Neural cell (in vitro differentiated cells): ENCODE measurements around the gene HACD2. TPM values are rescaled to one million over a fixed set of nuclear protein-coding genes. Genes with fewer than 3 reads are reported as not detected.

Experiments used
- H2AFZ ChIP-seq: fragments of 200-600, 300-800 bp; sonication (generic), shearing (Covaris generic); 2 replicates; pipeline ENCODE4 v1.6.0; 2014; ENCODE audit warnings: low read depth, mild to moderate bottlenecking, antibody characterized with exemption, low read length, moderate library complexity
- H3F3A ChIP-seq: fragments of 200-600 bp; shearing (Covaris generic); 2 replicates; pipeline ENCODE4 v1.6.1; 2016; ENCODE audit warnings: mild to moderate bottlenecking, moderate library complexity, mixed read lengths, antibody characterized with exemption, low read length; ENCODE audit not compliant: insufficient read depth, poor library complexity, severe bottlenecking
- H3K27ac ChIP-seq: fragments of 200-600, 300-800 bp; sonication (generic), shearing (Covaris generic); 2 replicates; pipeline ENCODE4 v1.5.1; 2014; ENCODE audit warnings: mild to moderate bottlenecking, low read length, moderate library complexity
- H3K27me3 ChIP-seq: fragments of 300-800, 200-600 bp; sonication (generic), shearing (Covaris generic); 2 replicates; pipeline ENCODE4 v1.6.0; 2014; ENCODE audit warnings: mild to moderate bottlenecking, low read depth, low read length, moderate library complexity; ENCODE audit not compliant: insufficient read depth
- H3K36me3 ChIP-seq: fragments of 300-800, 200-600 bp; sonication (generic), shearing (Covaris generic); 2 replicates; pipeline ENCODE4 v1.5.1; 2014; ENCODE audit warnings: mild to moderate bottlenecking, antibody characterized with exemption, low read length, moderate library complexity; ENCODE audit not compliant: insufficient read depth
- H3K4me2 ChIP-seq: fragments of 300-800, 200-600 bp; sonication (generic), shearing (Covaris generic); 2 replicates; pipeline ENCODE4 v1.6.0; 2014; ENCODE audit warnings: mild to moderate bottlenecking, low read length
- H3K4me3 ChIP-seq: fragments of 300-800, 200-600 bp; sonication (generic), shearing (Covaris generic); 2 replicates; pipeline ENCODE4 v1.5.1; 2014; ENCODE audit warnings: mild to moderate bottlenecking, low read length, moderate library complexity
- H3K79me2 ChIP-seq: fragments of 200-600 bp; shearing (Covaris generic); replicated peaks from 2 replicates; pipeline ENCODE4 v1.6.0; 2014; ENCODE audit warnings: mild to moderate bottlenecking, low read length, moderate library complexity; ENCODE audit not compliant: insufficient read depth
- H3K9ac ChIP-seq: fragments of 300-800, 200-600 bp; sonication (generic), shearing (Covaris generic); 2 replicates; pipeline ENCODE4 v1.6.1; 2016; ENCODE audit warnings: mild to moderate bottlenecking, low read length, mixed read lengths
- H3K9me2 ChIP-seq: fragments of 200-600 bp; shearing (Covaris generic); 2 replicates; pipeline ENCODE4 v1.6.1; 2016; ENCODE audit warnings: mild to moderate bottlenecking, low read length, mixed read lengths; ENCODE audit not compliant: insufficient read depth
- H3K9me3 ChIP-seq: fragments of 200-600, 300-800 bp; sonication (generic), shearing (Covaris generic); 2 replicates; pipeline ENCODE4 v1.6.1; 2016; ENCODE audit warnings: mild to moderate bottlenecking, mixed run types, low read length, moderate library complexity, mixed read lengths
- H4K20me1 ChIP-seq: fragments of 200-600 bp; shearing (Covaris generic); 2 replicates; pipeline ENCODE4 v1.6.1; 2016; ENCODE audit warnings: mild to moderate bottlenecking, mixed run types; ENCODE audit not compliant: insufficient read depth
- EP300 ChIP-seq: fragments of 450-650 bp; conservative IDR thresholded peaks from 2 replicates; pipeline ENCODE4 v1.6.1; 2014; ENCODE audit warnings: antibody characterized with exemption, mild to moderate bottlenecking, moderate library complexity; ENCODE audit not compliant: poor library complexity, severe bottlenecking
- EZH2 ChIP-seq: fragments of 200-600, 300-800 bp; shearing (Covaris generic), sonication (generic); IDR thresholded peaks from 2 replicates; pipeline ENCODE4 v1.6.1; 2014; ENCODE audit warnings: antibody characterized with exemption, low read length, borderline replicate concordance, mild to moderate bottlenecking; ENCODE audit not compliant: insufficient read depth, poor library complexity, severe bottlenecking
- MXI1 ChIP-seq: fragments of 450-650 bp; conservative IDR thresholded peaks from 2 replicates; pipeline ENCODE4 v1.6.1; 2014; ENCODE audit warnings: antibody characterized with exemption, mild to moderate bottlenecking; ENCODE audit not compliant: poor library complexity, severe bottlenecking
- POLR2AphosphoS5 ChIP-seq: IDR thresholded peaks from 2 replicates; pipeline ENCODE4 v1.6.1; 2012
- RAD21 ChIP-seq: fragments of 450-650 bp; conservative IDR thresholded peaks from 2 replicates; pipeline ENCODE4 v1.6.1; 2014; ENCODE audit warnings: antibody characterized with exemption, mild to moderate bottlenecking, moderate library complexity
- SMC3 ChIP-seq: fragments of 450-650 bp; conservative IDR thresholded peaks from 2 replicates; pipeline ENCODE4 v1.6.1; 2014; ENCODE audit warnings: antibody characterized with exemption, mild to moderate bottlenecking, moderate library complexity; ENCODE audit not compliant: poor library complexity
- TAF1 ChIP-seq: IDR thresholded peaks from 2 replicates; pipeline ENCODE4 v1.6.1; 2012; ENCODE audit warnings: low read depth
- polyA plus RNA-seq: library from polyadenylated mRNA; depleted of rRNA; stranded (reverse); fragments of >200 nt; gene quantifications from 2 replicates; pipeline ENCODE4 v1.2.3, GENCODE V29; 2014
- TF ChIP-seq, protein P1 (sequence below): fragments of 450-650 bp; IDR thresholded peaks from 2 replicates; pipeline ENCODE4 v1.5.1; 2014; ENCODE audit warnings: antibody characterized with exemption, mild to moderate bottlenecking, moderate library complexity; ENCODE audit not compliant: poor library complexity, severe bottlenecking
- TF ChIP-seq, protein P2 (sequence below): IDR thresholded peaks from 2 replicates; pipeline ENCODE4 v1.6.1; 2012; ENCODE audit warnings: borderline replicate concordance

The HACD2 gene
- polyA plus RNA-seq, 1 donor from 2014 or later = 28.0 TPM

DNA sequence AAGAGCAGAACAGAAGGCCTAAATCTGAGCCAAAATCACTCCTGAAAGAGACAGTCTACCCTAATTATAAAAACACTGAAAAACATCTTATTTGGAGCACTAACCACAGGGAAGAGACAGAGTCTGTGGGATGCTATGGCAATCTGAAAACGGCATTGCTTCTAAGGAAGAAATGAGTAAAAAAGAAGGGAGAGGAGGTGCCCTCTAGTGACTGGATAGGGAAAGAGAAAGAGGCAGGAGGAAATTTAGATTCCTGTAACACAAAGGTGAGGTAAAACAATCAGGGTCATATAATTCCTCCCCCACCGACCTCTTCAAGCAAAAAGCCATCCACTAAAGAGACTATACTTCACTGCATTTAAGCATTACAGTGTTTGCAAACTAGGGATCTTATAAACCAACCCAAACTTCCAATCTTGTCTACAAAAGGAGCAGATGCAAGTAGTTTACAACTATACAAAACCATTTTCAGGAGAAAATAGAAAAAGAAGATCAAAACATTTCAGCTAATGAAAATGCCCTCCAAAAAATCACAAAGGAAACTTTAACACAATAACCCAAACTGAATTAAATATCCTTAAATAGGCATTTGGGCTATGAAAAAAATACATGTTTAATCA is 32.6 kb downstream of the HACD2 start:
- H3K9me3 ChIP-seq = no peaks in the 10 kb centered on the region
- no peak overlapping the region for H3K4me3 ChIP-seq
- H3K79me2 ChIP-seq = no peaks in the 10 kb centered on the region
- no peaks in the 10 kb centered on the region for H3K9me2 ChIP-seq
- no peak overlapping the region for H3K27ac ChIP-seq
- H2AFZ ChIP-seq = no peak overlapping the region
- H3K9ac ChIP-seq = no peak overlapping the region
- H3K4me2 ChIP-seq = no peak overlapping the region
- no peaks in the 10 kb centered on the region for H3K27me3 ChIP-seq
- TF ChIP-seq POLR2AphosphoS5 (no peak), SMC3 (peak; percentile 59), RAD21 (peak; percentile 55)
- TF ChIP-seq, protein P1, sequence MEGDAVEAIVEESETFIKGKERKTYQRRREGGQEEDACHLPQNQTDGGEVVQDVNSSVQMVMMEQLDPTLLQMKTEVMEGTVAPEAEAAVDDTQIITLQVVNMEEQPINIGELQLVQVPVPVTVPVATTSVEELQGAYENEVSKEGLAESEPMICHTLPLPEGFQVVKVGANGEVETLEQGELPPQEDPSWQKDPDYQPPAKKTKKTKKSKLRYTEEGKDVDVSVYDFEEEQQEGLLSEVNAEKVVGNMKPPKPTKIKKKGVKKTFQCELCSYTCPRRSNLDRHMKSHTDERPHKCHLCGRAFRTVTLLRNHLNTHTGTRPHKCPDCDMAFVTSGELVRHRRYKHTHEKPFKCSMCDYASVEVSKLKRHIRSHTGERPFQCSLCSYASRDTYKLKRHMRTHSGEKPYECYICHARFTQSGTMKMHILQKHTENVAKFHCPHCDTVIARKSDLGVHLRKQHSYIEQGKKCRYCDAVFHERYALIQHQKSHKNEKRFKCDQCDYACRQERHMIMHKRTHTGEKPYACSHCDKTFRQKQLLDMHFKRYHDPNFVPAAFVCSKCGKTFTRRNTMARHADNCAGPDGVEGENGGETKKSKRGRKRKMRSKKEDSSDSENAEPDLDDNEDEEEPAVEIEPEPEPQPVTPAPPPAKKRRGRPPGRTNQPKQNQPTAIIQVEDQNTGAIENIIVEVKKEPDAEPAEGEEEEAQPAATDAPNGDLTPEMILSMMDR = peak; percentile 59
- H4K20me1 ChIP-seq = no peaks in the 10 kb centered on the region
- no peaks in the 10 kb centered on the region for H3K36me3 ChIP-seq
- no peaks in the 10 kb centered on the region for H3F3A ChIP-seq

DNA sequence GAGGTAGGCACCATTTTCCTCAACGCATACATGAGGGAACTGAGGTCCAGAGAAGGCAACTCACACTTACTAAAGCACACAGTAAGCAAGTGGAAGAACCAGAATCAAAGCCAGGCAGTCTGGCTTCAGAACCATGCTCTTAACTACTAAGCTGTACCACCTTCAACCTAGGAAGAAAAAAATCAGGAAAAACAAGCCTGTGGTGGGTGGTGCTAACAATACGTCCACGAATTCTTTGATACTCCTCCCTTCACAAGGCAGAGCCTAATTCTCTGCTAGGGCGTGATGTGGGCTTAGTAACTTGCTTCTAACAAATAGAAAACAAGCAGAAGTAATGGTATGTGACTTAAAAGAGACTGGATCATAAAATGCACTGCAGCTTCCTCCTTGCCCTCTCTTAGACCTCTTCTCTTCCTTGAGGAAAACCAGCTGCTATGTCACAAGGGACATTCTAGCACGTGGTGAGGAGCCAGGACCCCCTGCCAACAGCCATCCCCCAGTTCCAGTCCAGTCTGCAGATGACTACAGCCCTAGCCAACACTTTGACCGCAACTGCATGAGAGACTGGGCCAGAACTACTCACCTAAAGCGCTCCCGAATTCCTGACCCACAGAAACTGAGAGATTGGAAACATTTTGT is 36.9 kb downstream of the HACD2 start:
- no peak for TF ChIP-seq MXI1
- TF ChIP-seq POLR2AphosphoS5 = no peak
- no peak for TF ChIP-seq SMC3
- no peak for TF ChIP-seq EZH2
- TF ChIP-seq TAF1 = no peak
- TF ChIP-seq EP300 = no peak
- TF ChIP-seq, protein P2, sequence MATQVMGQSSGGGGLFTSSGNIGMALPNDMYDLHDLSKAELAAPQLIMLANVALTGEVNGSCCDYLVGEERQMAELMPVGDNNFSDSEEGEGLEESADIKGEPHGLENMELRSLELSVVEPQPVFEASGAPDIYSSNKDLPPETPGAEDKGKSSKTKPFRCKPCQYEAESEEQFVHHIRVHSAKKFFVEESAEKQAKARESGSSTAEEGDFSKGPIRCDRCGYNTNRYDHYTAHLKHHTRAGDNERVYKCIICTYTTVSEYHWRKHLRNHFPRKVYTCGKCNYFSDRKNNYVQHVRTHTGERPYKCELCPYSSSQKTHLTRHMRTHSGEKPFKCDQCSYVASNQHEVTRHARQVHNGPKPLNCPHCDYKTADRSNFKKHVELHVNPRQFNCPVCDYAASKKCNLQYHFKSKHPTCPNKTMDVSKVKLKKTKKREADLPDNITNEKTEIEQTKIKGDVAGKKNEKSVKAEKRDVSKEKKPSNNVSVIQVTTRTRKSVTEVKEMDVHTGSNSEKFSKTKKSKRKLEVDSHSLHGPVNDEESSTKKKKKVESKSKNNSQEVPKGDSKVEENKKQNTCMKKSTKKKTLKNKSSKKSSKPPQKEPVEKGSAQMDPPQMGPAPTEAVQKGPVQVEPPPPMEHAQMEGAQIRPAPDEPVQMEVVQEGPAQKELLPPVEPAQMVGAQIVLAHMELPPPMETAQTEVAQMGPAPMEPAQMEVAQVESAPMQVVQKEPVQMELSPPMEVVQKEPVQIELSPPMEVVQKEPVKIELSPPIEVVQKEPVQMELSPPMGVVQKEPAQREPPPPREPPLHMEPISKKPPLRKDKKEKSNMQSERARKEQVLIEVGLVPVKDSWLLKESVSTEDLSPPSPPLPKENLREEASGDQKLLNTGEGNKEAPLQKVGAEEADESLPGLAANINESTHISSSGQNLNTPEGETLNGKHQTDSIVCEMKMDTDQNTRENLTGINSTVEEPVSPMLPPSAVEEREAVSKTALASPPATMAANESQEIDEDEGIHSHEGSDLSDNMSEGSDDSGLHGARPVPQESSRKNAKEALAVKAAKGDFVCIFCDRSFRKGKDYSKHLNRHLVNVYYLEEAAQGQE = no peak
- TF ChIP-seq, protein P1 = no peak
- no peak for TF ChIP-seq RAD21
- Histone ChIP-seq H3K27me3 (no peaks in the 10 kb centered on the region), H3K36me3 (no peaks in the 10 kb centered on the region), H3K4me2 (no peak overlapping the region), H3F3A (no peaks in the 10 kb centered on the region), H3K9me2 (no peaks in the 10 kb centered on the region), H3K9ac (no peak overlapping the region), H4K20me1 (no peaks in the 10 kb centered on the region), H2AFZ (no peak overlapping the region), H3K9me3 (no peaks in the 10 kb centered on the region), H3K27ac (no peak overlapping the region), H3K4me3 (no peak overlapping the region), H3K79me2 (no peaks in the 10 kb centered on the region)
